ENCODE measurements around the gene STMN3. TPM values are rescaled to one million over a fixed set of nuclear protein-coding genes. Genes with fewer than 3 reads are reported as not detected.

STMN3 gene
- total RNA-seq, 1 experiment from 2014 or later = 138 TPM

DNA sequence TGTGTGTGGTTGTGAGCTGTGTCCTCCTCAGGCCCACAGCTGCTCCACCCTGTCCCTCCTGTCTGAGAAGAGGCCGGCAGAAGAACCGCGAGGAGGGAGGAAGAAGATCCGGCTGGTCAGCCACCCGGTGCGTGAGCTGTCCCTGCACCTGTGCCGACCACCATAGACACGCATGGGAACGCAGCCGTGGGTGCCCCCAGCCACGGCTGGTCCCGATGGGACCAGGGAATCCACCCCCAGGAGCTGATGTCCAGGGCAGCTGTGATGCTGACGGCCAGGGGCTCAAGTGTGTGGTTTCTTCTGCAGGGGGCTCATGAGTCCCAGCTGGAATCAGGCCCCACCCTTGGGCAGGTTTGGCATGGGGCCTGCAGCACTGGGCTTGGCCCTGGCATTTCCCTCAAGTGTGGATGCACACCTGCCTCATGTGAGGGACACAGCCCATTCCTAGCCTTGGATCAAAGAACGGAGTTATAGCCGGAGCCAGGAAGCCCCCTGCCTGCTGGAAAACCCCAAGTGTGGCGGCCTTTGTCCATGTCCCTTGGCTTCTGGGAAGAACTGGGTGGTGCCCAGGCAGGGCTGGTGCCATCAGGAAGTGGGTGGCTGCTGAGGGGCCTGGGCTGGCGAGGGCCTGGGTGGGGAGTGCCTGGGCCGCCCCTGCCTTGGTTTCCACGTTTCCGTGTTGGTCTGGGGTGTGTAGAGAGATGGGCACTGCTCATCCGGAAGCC is 38.6 kb upstream of the STMN3 start:
- no TSS peak for BruUV-seq (replicated peaks)
- peak overlapping the region; percentile 59; the same call in 1 of the 2 replicates for H3K27ac ChIP-seq (ENCODE audit: low read depth, low read length)
- ChIA-PET CTCF (no interaction called here), RAD21 (ENCODE audit: low non-redundant PET in 1 of 2, low total read pairs in 2 of 2, uncharacterized antibody in 2 of 2, unreplicated experiment in 2 of 2) (no interaction called here), POLR2A (interaction anchor here (1.8 kb wide), 1 partner anchor 10 kb away, joined by 7 read pairs; no protein-coding TSS in a partner anchor)
- H3K4me3 ChIP-seq (replicated peaks in 1 of 2; ENCODE audit: low read depth in 1 of 2, low read length in 2 of 2) = no peak overlapping the region
- TF ChIP-seq FOSL1 (IDR thresholded peaks at IDR 0.05; ENCODE audit: low read depth) (no peak), CEBPB (IDR thresholded peaks at IDR 0.05; ENCODE audit: low read depth) (no peak), ZFX (IDR thresholded peaks at IDR 0.05) (no peak), REST (IDR thresholded peaks at IDR 0.05; ENCODE audit: low read depth) (no peak), SP1 (IDR thresholded peaks at IDR 0.05; ENCODE audit: low read depth) (no peak), TCF7L2 (IDR thresholded peaks at IDR 0.05; ENCODE audit: borderline replicate concordance, extremely low read depth, insufficient read depth, insufficient read length) (no peak), ZNF274 (IDR thresholded peaks at IDR 0.05; ENCODE audit: low read depth, low read length) (no peak), EZH2phosphoT487 (IDR thresholded peaks at IDR 0.05; ENCODE audit: borderline replicate concordance) (no peak), CBX3 (IDR thresholded peaks at IDR 0.05; ENCODE audit: low read depth) (no peak), JUND (IDR thresholded peaks at IDR 0.05) (no peak), POLR2A (IDR thresholded peaks at IDR 0.05; ENCODE audit: borderline replicate concordance, extremely low read depth, insufficient read depth, insufficient read length) (no peak), ELF1 (IDR thresholded peaks at IDR 0.05; ENCODE audit: borderline replicate concordance, low read depth) (no peak)
- TF ChIP-seq, protein P1, sequence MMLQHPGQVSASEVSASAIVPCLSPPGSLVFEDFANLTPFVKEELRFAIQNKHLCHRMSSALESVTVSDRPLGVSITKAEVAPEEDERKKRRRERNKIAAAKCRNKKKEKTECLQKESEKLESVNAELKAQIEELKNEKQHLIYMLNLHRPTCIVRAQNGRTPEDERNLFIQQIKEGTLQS (IDR thresholded peaks at IDR 0.05) = no peak
- peaks cover 21 to 65% of the 10 kb centered on the region in 2 experiments for H3K4me1 ChIP-seq (ENCODE audit: control insufficient read depth in 1 of 2, insufficient read depth in 2 of 2, low read length in 2 of 2)
- ATAC-seq (no peak), DNase-seq (ENCODE audit: low read depth, low spot score) (no peak)
- no peaks in the 10 kb centered on the region for H3K9me3 ChIP-seq (ENCODE audit: control insufficient read depth in 1 of 2, insufficient read depth in 1 of 2, low read depth in 1 of 2, low read length in 2 of 2)
- intact Hi-C loops (cut with micrococcal nuclease) = no loop called here
- no peak overlapping the region for H3K4me2 ChIP-seq (ENCODE audit: low read length)
- H2AFZ ChIP-seq (ENCODE audit: low read depth, low read length, poor library complexity, severe bottlenecking) = no peak overlapping the region
- H3K9ac ChIP-seq (ENCODE audit: low read length) = no peak overlapping the region
- no peaks in the 10 kb centered on the region for H4K20me1 ChIP-seq (ENCODE audit: insufficient read depth)
- H3K79me2 ChIP-seq (ENCODE audit: insufficient read depth, low read length) = no peaks in the 10 kb centered on the region; the same call in 1 of the 2 replicates
- H3K27me3 ChIP-seq (ENCODE audit: insufficient read depth, low read length) = no peaks in the 10 kb centered on the region
- peaks cover 0 to 8% of the 10 kb centered on the region in 2 experiments; a peak in 1 of 4 replicates for H3K36me3 ChIP-seq (ENCODE audit: control insufficient read depth in 1 of 2, insufficient read depth in 2 of 2, low read length in 2 of 2)
- H3K9me2 ChIP-seq (ENCODE audit: insufficient read depth) = no peaks in the 10 kb centered on the region
